NCI-H1436 (cell line): ENCODE results near the gene DIDO1.
"Not testable (repeated sequence)": the region's sequence is repeated elsewhere in the genome, so short reads cannot be mapped to it uniquely, and the experiment has no call there.

Experiments
- DNase-seq: peaks from one replicate; lab custom pipeline; 2025; lab: John Stamatoyannopoulos, UW

The DIDO1 gene

DNA sequence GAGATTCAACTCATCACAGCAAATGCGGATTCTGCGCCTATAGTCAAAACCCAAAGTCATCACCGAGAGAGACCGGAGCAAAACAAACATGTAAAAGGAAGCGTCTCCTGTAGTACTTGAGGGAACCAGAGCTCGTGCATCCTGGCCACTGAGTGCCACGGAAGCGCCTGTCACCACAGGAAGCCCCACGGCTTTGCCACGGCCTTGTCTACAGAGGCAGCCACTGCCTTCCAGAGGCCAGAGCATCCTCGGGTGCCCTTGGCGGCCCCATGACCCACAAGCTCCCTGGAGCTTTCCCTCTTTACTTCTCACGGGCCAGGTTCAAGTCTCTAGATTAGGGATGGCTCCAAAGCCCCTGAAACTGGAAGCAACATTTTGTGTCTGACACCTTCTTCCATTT lies 72.2 kb downstream of the DIDO1 start:
- DNase-seq, result no peak

DNA sequence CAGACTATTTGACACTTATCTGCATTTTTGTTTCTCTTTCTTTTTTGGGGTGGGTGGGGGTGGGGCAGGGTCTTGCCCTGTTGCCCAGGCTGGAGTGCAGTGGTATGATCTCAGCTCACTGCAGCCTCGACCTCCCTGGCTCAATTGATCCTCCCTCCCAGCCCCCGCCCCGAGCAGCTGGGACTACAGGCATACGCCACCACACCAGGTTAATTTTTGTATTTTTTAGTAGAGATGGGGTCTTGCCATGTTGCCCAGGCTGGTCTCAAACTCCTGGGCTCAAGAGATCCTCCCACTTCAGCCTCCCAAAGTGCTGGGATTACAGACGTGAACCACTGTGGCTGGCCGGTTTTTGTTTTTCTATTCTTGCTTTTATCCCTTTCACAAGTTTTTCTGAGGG lies 73.0 kb downstream of the DIDO1 start:
- DNase-seq, result not testable (repeated sequence)

DNA sequence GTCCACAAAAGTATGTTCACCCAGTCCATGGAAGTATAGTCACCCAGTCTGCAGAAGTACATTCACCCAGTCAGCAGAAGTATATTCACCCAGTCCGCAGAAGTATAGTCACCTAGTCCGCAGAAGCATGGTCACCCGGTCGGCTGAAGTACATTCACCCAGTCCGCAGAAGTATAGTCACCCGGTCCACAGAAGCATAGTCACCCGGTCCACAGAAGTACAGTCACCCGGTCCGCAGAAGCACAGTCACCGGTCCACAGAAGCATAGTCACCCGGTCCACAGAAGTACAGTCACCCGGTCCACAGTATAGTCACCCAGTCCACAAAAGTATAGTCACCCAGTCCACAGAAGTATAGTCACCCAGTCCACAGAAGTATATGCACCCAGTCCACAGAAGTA lies 73.5 kb downstream of the DIDO1 start:
- DNase-seq, result no peak

DNA sequence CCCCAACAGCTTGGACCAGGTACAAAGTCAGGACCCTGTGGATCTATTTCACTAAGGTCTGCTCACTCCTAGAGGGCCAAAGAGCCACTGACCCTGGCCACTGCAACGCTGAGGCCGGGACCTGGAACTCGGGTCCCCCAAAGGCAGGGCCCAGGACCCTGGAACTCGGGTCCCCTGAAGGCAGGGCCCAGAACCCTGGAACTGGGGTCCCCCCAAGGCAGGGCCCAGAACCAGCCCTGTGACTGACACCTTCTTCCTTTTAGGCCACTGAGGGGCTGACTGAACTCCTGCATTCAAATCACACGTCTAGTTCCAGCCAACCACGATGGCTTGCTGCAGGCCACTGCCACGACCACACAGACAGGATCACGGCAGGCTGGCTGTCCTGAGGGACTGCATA lies 74.1 kb downstream of the DIDO1 start:
- DNase-seq, result no peak

DNA sequence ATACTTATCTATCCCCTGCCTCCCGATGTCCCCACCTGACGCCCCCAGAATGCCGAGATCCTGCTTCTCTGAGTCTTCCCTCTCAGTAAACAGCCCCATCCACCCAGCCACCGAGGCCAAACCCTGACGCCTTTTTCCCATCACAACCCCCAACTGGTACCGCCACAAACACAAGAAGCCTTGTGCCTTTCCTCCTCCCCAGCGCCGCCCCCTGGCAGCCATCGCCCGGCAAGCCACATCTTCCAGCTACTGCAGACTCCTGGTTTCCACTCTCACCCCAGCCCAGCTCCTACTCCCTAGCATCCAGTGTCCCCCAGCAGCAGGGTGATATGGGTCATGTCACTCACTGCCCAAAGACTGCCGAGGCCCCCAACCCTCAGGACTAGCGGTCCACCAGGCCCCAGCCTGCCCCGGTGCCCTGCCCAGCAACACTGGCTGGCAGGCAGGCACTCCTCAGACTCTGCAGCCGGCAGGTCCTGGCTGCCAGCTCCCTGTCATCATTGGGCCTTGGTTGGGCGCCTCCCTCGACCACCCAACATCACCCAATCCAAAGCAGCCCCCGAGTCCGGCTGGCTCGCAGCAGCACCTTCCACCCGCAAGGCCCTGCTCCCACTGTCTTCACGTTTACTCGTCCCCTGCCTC lies 75.9 kb downstream of the DIDO1 start:
- no peak for DNase-seq

DNA sequence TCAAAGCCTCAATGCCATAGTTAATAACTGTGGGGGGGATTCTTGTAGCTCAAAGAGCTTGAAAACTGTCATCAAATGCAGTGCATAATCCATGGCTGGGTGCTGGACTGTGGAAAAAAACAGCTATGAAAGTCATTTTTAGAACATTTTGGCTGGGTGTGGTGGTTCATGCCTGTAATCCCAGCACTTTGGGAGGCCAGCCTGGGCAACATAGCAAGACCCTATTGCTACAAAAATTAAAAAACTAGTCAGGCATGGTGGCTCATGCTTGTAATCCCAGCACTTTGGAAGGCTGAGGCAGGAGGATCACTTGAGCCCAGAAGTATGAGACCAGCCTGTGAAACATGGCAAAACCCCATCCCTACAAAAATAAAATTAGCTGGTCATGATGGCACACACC lies 76.9 kb downstream of the DIDO1 start:
- no peak for DNase-seq

DNA sequence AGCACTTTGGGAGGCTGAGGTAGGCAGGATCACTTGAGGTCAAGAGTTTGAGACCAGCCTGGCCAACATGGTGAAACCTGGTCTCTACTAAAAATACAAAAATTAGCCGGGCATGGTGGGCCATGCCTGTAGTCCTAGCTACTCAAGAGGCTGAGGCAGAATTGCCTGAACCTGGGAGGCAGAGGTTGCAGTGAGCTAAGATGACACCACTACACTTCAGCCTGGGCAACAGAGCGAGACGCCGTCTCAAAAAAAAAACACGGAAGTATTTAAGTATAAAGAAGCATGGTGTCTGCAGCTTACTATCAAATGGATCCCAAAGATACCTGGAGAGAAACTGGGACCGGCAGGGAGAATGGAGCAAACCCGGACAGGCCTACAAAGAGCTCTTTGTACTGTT lies 77.4 kb downstream of the DIDO1 start:
- not testable (repeated sequence) for DNase-seq

DNA sequence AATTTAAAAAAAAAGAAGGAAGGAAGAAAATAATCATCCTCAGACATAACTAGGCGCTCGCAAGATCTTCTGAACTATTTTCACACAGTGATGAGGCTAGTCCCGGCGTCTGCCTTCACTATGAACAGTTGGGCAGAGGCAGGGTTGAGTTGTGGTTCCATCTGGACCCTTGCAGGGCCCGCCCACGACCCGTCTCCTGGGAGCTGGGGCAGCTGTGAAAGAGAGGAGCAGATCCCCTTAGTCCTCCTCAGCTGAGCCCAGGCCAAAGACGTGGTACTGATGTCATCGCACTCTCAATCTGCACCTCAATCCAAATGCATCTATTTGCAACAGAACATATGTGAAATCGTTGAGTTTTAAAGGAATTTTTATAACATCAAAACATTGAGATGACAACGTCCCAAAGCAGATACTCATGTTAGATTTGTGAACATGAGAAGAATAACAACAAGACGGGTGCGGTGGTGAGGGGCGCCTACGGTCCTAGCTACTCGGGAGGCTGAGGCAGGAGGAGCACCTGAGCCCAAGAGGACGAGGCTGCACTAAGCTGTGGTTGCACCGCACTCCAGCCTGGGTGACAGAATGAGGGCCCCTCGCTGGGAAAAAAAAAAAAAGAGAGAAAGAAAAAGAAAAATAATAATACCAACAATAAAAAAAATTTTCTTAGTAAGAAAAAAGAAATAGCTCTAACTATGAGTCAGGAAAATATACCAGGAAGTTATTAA lies 80.0 kb downstream of the DIDO1 start:
- no peak for DNase-seq

DNA sequence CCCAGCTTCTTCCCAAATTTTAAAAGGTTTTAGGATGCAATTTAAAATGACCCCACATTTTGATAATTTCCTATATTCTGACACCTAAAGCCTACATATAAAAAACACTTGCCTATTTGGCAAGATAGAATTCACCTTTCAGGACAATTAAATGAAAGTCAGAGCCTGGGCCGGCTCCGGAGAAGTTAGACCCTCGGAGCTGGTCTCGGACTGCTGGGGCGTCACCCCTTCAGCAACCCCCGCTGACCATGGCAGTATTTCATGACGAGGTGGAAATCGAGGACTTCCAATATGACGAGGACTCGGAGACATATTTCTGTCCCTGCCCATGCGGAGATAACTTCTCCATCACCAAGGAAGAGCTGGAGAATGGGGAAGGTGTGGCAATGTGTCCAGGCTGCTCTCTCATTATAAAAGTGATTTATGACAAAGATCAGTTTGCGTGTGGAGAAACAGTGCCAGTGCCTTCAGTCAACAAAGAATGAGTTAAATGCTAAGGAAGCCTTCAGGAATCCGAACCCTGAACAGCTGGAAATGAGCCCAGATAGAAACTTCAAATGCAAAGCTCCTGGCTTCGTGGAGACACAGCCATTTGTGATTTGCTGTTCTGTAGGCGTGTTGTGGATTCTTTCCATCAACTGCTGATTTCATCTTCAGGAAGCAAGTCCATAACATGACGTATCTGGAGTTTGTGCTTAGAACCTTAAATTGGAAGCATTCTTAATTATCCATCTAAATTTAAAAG lies 80.7 kb downstream of the DIDO1 start:
- DNase-seq, result no peak

DNA sequence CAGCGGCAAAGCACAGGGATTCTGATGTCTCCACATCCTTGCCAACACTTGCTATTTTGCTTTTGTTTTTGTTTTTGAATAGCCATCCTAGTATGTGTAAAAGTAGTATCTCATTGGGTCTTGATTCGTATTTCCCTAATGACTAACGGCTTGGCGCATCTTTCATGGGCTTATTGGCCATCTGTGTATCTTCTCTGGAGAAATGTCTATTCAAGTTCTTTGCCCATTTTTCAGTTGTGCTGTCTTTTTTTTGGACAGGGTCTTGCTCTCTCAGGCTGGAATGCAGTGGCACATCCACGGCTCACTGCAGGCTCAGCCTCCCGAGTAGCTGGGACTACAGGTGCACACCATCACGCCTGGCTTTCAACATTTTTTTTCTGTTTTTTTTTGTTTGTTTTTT lies 82.1 kb downstream of the DIDO1 start:
- DNase-seq, result no peak

DNA sequence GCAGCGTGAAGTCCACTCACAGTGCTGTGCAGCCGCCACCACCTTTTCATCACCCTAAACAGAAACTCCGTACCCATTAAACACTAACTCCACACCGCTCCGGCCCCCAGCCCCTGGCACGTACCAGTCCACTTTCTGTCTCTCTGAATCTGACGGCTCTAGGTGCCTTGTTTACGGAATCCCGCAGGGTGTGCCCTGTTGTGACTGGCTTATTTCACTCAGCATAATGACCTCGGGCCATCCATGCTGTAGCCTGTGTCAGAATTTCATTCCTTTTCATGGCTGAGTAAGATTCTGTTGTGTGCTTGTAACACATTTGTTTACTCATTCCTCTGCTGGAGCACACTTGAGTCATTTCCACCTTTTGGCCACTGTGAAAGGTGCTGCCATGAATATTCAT lies 82.6 kb downstream of the DIDO1 start:
- no peak for DNase-seq

DNA sequence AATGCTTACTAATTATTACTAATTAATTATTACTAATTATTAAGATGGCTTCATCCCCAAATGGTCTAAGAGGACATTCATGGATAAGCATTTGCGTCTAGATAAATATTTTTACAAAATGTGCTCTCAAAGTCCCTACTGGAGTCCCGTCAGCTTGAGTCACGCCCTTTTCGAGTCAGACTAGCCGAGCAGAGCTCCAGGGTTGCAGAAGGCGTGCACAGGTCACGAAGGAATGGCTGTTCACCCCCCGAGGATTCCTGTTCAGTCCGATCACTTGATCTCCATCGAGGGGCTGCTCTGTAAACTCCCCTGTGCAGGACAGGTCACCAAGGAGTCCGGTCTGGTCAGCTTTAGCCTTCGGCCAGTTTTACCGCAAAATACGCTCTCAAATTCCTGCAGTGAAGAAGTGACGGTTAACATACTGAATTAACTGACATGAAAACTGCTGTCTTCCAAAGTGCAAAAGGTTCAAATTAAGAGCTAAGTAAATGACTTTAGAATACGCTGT lies 84.5 kb downstream of the DIDO1 start:
- no peak for DNase-seq

DNA sequence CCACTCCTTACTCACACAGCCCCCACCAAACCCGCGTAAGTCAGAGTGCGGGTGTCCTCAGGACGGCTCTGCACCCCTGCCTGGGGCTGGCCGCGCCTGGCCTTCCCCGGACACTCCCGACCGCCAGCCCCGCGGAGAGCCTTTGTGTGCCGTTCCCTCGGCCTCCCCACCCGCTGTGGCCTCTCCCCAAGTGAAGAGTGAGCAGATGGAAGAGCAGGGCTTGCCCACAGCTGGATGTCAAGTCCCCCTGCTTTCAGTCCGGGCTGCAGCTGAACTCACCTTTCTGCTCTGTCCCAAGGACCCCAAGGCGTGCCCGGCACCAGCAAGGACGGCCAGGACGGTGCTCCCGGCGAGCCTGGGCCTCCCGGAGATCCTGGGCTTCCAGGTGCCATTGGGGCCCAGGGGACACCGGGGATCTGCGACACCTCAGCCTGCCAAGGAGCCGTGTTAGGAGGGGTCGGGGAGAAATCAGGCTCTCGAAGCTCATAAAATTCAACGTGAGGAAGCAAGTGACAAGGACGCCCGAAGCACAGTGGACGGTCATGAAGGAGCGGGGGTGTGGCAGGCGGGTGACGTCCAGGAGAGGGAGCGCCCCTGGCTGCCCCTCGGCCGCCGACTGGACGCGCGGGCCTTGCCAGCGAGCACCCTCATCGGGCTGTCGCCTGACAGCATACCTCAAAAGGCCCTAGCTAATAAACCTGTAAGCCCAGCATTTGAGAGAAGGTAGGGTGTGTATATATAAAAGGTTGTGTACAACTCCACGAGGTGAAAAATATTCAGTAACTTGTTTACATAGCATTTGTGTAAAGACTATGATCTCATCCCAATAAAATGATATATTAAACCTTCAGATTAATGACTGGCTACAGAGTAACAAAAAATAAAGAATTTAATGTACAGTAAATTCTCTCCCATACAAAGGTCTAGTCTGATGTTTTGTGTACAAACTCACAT lies 85.8 kb downstream of the DIDO1 start:
- no peak for DNase-seq

DNA sequence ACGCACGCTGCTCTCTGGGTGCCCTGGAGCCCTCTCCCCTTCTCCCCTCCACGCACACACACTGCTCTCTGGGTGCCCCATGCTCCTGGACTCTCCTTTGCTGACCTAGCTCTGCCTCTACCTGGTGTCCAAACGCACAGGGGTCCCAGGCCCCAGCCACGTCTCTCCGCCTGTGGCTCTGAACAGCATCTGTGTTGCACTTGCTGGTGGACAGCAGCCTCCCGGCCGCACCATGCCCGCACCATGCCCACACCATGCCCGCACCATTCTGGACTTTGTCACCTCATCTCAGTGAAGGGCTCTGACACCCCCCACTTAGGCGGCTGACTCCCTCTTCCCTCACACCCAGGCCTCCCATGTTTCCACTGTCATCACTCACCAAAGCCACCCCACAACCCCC lies 86.5 kb downstream of the DIDO1 start:
- no peak for DNase-seq

DNA sequence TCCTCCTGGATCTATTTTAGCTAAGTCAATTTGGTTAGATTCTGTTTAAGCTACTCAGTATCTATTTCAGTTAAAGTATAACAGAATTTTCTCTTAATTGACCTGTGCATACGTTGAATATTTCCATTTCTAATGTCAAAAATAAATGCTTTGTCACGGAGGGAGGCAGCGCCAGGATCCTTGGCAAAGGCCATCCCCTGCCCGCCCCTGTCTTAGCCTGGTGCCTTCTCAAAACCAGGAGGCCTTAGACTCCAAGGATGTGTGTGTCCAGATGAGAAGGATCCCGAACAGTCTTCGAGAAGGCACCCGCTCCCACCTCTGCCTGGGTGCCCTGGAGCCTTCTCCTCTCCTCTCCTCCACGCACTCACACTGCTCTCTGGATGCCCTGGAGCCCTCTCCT lies 87.0 kb downstream of the DIDO1 start:
- no peak for DNase-seq

DNA sequence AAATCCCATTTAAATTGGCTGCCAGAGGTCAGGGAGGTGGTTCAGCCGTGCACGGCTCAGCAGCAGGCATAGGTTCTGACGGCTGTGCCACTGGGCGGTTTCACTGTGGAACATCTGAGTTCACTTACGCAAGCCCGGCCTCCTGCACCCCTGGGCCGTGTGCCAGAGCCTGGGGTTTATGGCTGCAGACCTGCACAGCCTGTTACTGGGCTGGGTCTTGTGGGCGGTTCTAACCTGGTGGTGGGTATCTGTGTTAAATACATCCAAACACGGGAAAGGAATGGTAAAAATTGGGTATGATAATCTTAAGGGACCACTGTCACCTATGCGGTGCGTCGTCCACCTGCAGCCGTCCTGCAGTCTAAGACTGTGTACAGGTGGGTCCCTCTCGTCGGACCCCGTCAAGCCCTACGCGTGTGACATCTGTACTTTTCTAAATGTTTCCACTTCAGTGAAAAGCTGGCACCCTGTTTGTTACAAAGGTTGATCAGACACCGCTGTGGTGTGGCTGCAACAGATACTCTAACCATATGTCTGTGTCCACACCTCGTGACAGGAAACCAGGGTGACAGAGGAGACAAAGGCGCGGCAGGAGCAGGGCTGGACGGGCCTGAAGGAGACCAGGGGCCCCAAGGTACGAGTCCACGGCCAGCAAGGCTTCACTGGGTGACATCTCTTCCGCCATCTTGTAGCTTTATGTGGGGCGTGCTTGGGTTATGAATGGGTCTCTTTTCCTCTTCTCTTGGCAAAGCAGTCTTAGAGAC lies 88.0 kb downstream of the DIDO1 start:
- no peak for DNase-seq

DNA sequence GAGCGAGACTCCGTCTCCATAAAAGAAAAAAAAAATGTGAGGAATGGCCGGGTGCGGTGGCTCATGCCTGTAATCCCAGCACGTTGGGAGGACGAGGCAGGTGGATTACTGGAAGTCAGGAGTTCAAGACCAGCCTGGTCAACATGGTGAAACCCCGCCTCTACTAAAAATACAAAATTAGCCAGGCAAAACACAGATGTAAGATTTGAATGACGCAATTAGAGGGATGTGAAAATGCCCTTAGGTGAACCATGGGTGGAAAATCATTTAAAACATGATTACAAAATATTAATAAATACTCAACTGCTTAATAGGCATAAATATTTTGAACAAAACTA lies 88.5 kb downstream of the DIDO1 start:
- no peak for DNase-seq

DNA sequence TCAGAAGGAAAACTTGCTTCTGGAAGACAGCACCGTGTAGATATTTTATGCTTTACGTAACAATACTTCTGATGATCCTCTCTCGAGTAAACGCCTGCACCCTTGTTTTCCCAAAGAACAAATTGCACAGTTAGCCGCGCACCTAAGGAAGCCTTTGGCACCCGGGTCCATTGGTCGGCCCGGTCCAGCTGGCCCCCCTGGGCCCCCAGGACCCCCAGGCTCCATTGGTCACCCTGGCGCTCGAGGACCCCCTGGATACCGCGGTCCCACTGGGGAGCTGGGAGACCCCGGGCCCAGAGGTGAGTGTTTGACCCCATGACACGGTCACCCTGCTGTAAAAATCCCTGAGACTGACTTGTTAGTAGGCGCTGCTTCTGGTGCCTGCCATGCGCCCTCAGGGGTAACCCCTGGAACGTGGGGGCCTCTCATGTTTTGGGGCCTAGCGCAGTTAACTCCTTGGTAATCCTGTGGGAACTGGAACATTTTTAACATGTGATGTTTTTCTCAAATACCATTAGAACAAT lies 89.3 kb downstream of the DIDO1 start:
- no peak for DNase-seq

DNA sequence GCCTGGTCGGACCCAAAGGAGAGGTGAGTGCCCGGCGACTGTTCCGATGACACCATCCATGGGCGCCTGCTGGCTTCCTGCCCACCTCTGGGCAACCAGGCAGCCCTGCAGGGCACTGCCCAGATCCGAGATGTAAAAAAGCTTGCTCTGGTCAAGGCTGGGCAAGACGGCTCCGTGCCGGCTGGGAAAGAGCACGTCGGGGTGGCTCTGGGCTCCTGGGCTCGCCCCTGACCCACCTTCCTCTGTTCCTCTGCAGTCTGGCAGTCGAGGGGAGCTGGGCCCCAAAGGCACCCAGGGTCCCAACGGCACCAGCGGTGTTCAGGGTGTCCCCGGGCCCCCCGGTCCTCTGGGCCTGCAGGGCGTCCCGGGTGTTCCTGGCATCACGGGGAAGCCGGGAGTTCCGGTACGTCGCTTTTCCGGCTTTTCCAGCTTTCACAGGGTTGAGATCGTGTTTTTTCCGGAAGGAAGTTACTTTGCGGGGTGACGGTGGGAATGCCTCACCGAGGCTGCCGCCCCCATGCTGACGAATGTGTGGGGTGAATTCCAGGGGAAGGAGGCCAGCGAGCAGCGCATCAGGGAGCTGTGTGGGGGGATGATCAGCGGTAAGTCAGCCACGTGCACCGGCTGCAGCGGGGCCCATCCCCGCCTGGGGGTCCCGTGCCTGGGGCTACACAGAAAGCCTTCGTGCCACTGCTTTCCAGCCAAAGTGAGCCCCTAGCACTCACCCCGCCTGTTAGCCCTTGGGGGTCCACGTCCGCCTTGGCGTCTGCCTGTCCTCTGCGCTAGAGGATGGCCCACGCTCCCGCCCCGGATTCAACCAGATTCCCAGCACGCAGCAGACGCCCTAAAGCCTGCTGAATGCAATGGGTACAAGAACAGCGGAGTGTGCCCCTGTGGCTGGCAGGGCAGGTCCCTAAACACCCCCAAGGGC lies 90.1 kb downstream of the DIDO1 start:
- DNase-seq, result no peak
